ENCODE results near the gene SNX8.

SNX8 gene

DNA sequence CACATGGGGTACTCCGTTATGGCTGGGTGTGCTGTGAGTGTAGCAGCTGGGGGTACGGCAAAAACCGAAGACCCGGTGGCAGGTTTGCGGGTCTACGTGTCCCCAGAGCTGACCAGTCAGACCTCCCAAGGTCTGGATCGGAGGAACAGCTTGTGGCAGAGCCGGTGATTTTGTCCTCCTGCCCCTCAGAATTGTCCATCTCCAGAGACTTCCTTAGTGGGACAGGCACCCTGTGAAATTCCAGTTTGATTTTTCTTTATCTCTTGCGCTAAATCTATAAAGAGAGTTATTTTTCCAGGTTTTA lies 41.4 kb upstream of the SNX8 start:
- peak overlapping the region; percentile 89 for H3K4me3 ChIP-seq (ENCODE audit: low read depth, low read length)
- TF ChIP-seq, protein P1, sequence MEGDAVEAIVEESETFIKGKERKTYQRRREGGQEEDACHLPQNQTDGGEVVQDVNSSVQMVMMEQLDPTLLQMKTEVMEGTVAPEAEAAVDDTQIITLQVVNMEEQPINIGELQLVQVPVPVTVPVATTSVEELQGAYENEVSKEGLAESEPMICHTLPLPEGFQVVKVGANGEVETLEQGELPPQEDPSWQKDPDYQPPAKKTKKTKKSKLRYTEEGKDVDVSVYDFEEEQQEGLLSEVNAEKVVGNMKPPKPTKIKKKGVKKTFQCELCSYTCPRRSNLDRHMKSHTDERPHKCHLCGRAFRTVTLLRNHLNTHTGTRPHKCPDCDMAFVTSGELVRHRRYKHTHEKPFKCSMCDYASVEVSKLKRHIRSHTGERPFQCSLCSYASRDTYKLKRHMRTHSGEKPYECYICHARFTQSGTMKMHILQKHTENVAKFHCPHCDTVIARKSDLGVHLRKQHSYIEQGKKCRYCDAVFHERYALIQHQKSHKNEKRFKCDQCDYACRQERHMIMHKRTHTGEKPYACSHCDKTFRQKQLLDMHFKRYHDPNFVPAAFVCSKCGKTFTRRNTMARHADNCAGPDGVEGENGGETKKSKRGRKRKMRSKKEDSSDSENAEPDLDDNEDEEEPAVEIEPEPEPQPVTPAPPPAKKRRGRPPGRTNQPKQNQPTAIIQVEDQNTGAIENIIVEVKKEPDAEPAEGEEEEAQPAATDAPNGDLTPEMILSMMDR (IDR thresholded peaks at IDR 0.05; ENCODE audit: low read depth, low read length) = no peak

- TF ChIP-seq, protein P1 (IDR thresholded peaks at IDR 0.05; ENCODE audit: low read depth, low read length) = no peak
- peak overlapping the region; percentile 89 for H3K4me3 ChIP-seq (ENCODE audit: low read depth, low read length)
Measured at GRCh38 chr7:2354939-2355704, 40.9 kb upstream of the SNX8 start.

DNA sequence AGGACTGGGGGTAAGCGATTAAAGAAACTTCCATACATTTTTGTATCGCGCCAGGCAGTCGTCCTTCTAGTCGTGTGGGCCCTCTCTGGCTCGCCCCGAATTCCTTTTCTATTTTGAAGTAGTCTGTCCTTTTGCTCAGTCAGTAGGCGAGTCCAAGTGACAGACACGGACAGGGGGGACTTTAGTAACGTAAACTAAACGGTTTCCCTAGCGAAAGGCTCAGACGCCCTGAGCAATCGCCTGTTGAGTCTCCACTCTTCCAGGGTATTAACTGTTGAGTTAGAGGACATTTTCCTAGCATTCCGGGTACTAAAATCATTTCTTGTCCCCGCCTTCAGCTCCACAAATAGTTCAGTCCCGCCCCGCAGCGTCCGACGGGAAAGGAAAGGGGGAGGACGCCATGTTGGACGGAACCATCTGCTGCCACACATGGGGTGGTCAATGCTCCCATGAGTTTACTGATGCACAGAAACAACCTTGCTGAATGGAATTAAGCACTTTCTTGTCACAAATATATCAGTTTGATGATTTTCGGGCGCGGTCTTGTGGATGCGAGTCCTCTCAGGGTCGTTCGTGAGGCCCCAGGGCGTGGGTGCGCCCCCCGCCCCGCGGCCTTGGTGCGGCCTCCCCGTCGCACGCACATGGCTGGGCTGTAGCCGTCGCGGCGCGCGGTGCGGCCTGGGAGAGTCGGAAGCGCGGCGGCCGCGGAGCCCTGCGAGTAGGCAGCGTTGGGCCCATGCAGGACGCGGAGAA lies 40.1 kb upstream of the SNX8 start, which contains the start of gene EIF3B:
Gene EIF3B, plus strand, starts transcription at position 642 of the 753 bp plus-strand sequence. Its CDS starts 95 bp downstream, at position 737.
- H3K4me3 ChIP-seq (ENCODE audit: low read depth, low read length) = peak within 1 kb of the TSS; percentile 89
- TF ChIP-seq, protein P1 (IDR thresholded peaks at IDR 0.05; ENCODE audit: low read depth, low read length) = no peak

- H3K4me3 ChIP-seq (ENCODE audit: low read depth, low read length) = peak overlapping the region; percentile 89
- TF ChIP-seq, protein P1 (IDR thresholded peaks at IDR 0.05; ENCODE audit: low read depth, low read length) = no peak
Measured at GRCh38 chr7:2353936-2354185, 39.6 kb upstream of the SNX8 start.

- TF ChIP-seq, protein P1 (IDR thresholded peaks at IDR 0.05; ENCODE audit: low read depth, low read length) = no peak
Measured at GRCh38 chr7:2353113-2353935, 39.1 kb upstream of the SNX8 start.

DNA sequence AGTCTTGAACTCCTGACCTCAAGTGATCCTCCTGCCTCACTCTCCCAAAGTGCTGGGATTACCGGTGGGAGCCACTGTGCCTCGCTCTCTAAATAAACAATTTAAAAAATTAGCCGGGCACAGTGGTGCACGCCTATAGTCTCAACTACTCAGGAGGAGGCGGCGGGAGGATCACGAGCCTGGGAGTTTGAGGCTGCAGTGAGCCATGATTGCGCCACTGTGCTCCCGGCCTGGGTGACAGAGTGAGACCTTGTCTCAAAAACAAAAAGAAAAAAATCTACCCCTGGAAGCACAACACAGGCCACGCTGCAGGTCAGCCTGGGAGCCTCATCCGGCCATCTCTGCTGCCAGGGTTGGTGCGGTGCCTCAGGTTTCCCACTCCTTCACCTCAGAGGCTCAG lies 36.6 kb upstream of the SNX8 start:
- TF ChIP-seq, protein P1 (IDR thresholded peaks at IDR 0.05; ENCODE audit: low read depth, low read length) = no peak
- H3K4me3 ChIP-seq (ENCODE audit: low read depth, low read length) = no peak overlapping the region

More at GRCh38 chr7:2353113-2353935, 39.1 kb upstream of the SNX8 start:
- H3K4me3 ChIP-seq (ENCODE audit: low read depth, low read length) = peak overlapping the region; percentile 89

All from WI38 (cell line).